ENCODE results near the gene ARHGAP4. TPM values are rescaled to one million over a fixed set of nuclear protein-coding genes. Genes with fewer than 3 reads are reported as not detected.

ARHGAP4 gene
- total and polyA plus RNA-seq, 2 of the 4 experiments (the other 2 are of a cell fraction) = 0.18 to 0.72 TPM

GRCh38 chrX:153933748-153934147 lies 7.7 kb upstream of the ARHGAP4 start:
- peak overlapping the region; percentile 46; the same call in 1 of the 2 replicates for H3K27ac ChIP-seq (ENCODE audit: insufficient read depth, low read length)
- no peak overlapping the region for H2AK5ac ChIP-seq (ENCODE audit: low read depth, low read length)
- POLR2A ChIA-PET (ENCODE audit: unreplicated experiment) = no interaction called here
- H3K9ac ChIP-seq (ENCODE audit: low read depth, low read length) = peak overlapping the region; percentile 79
- peak overlapping the region; percentile 93 for H2AFZ ChIP-seq (replicated peaks; ENCODE audit: low read length, poor library complexity)
- DNase-seq (peak; percentile 56), ATAC-seq (ENCODE audit: low read depth) (no peak)
- H2BK20ac ChIP-seq (ENCODE audit: low read depth, low read length) = no peak overlapping the region
- H3K4me1 ChIP-seq (ENCODE audit: control insufficient read depth, insufficient read depth, low read length) = peaks cover 2% of the 10 kb centered on the region; the same call in 1 of the 2 replicates
- peak overlapping the region; percentile 78; the same call in 1 of the 2 replicates for H3K23ac ChIP-seq (ENCODE audit: low read depth, low read length)
- H4K5ac ChIP-seq (ENCODE audit: low read depth, low read length) = no peak overlapping the region
- peaks cover 20% of the 10 kb centered on the region for H4K20me1 ChIP-seq (ENCODE audit: insufficient read depth, low read length)
- CTCF ChIA-PET = interaction anchor here (1.2 to 1.6 kb wide), 2 partner anchors 11 to 14 kb away, joined by 4 to 7 read pairs; no protein-coding TSS in a partner anchor
- in situ Hi-C loops (cut with MboI; ENCODE audit: low sequenced_read_pairs) = no loop called here
- H2BK15ac ChIP-seq (ENCODE audit: low read depth, low read length) = no peak overlapping the region
- H4K91ac ChIP-seq (ENCODE audit: insufficient read depth, low read depth, low read length) = no peak overlapping the region
- peak overlapping the region; percentile 41; the same call in 1 of the 2 replicates for H3K56ac ChIP-seq (ENCODE audit: extremely low read depth, insufficient read depth, low read length)
- H2AK9ac ChIP-seq (replicated peaks; ENCODE audit: low read depth, low read length, poor library complexity) = peak overlapping the region; percentile 96
- TF ChIP-seq RCOR1 (IDR thresholded peaks at IDR 0.05; ENCODE audit: insufficient replicate concordance, low read length) (no peak), USF2 (IDR thresholded peaks at IDR 0.05; ENCODE audit: low read depth, low read length) (peak; percentile 23; the same call in 1 of the 2 replicates), MXI1 (IDR thresholded peaks at IDR 0.05; ENCODE audit: borderline replicate concordance, low read depth, low read length) (peak; percentile 70), ELK1 (IDR thresholded peaks at IDR 0.05; ENCODE audit: borderline replicate concordance, low read depth, low read length) (no peak), NFE2L2 (IDR thresholded peaks at IDR 0.05; ENCODE audit: low read depth, low read length) (no peak)
- H3K27me3 ChIP-seq (ENCODE audit: control insufficient read depth, insufficient read depth, low read length) = no peaks in the 10 kb centered on the region; the same call in 1 of the 2 replicates
- peak overlapping the region; percentile 87; the same call in 1 of the 2 replicates for H3K14ac ChIP-seq (replicated peaks; ENCODE audit: low read depth, low read length)
- BruUV-seq (replicated peaks) = no TSS peak
- H3K18ac ChIP-seq (ENCODE audit: low read depth, low read length) = no peak overlapping the region
- no peaks in the 10 kb centered on the region for H3K9me3 ChIP-seq (ENCODE audit: control insufficient read depth, insufficient read depth, low read length)
- H3K79me1 ChIP-seq (ENCODE audit: low read depth in 1 of 2, low read length in 2 of 2) = peaks cover 4 to 9% of the 10 kb centered on the region in 2 experiments; a peak in 2 of 4 replicates
- no CpG with 5 or more reads among the region's 7 CpGs for WGBS, 2 experiments (ENCODE audit: extremely low coverage in 2 of 2, insufficient read length in 1 of 2)
- H4K8ac ChIP-seq (ENCODE audit: low read depth in 2 of 2, low read length in 2 of 2) = no peak overlapping the region; a peak in 1 of 4 replicates
- peak overlapping the region; percentile 93 for H3K4me2 ChIP-seq (ENCODE audit: low read depth, low read length)
- H3K9me1 ChIP-seq (ENCODE audit: insufficient read depth, low read length) = no peaks in the 10 kb centered on the region
- dilution Hi-C loops (cut with HindIII; ENCODE audit: low sequenced_read_pairs, unreplicated experiment) = no loop called here
- intact Hi-C loops (cut with micrococcal nuclease) = no loop called here
- no peak overlapping the region; the same call in 1 of the 2 replicates for H3K4ac ChIP-seq (ENCODE audit: low read depth, low read length)
- H2BK5ac ChIP-seq (ENCODE audit: low read depth, low read length, poor library complexity, severe bottlenecking) = no peak overlapping the region
- peak overlapping the region; percentile 97 for H3K4me3 ChIP-seq (ENCODE audit: insufficient read depth, low read depth, low read length)
- H3K36me3 ChIP-seq (ENCODE audit: control insufficient read depth, insufficient read depth, low read length) = peaks cover 23% of the 10 kb centered on the region
- no peak overlapping the region for H2BK120ac ChIP-seq (ENCODE audit: low read depth, low read length)

Data from IMR-90 (cell line).